Loucy (cell line): ENCODE data around the gene SLC39A3.
"Not testable (repeated sequence)": the region's sequence is repeated elsewhere in the genome, so short reads cannot be mapped to it uniquely, and the experiment has no call there.

Source experiments
- EZH2phosphoT487 ChIP-seq: fragments of 200-600 bp; IDR thresholded peaks from 2 replicates; pipeline ENCODE4 v1.6.1; 2018; ENCODE audit warnings: antibody characterized with exemption, mild to moderate bottlenecking, moderate library complexity, borderline replicate concordance
- TF ChIP-seq, protein P1 (sequence below): fragments of 200-600 bp; sonication (generic); conservative IDR thresholded peaks from 2 replicates; pipeline ENCODE4 v1.5.1; 2014; ENCODE audit warnings: mild to moderate bottlenecking, antibody characterized with exemption, low read length

DNA sequence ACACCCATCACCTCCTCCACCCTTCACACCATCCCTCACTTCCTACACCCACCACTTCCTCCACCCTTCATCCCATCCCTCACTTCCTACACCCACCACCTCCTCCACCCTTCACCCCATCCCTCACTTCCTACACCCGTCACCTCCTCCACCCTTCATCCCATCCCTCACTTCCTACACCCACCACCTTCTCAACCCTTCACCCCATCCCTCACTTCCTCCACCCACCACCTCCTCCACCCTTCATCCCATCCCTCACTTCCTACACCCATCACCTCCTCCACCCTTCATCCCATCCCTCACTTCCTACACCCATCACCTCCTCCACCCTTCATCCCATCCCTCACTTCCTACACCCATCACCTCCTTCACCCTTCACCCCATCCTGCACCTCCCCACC, 25.7 kb downstream of the SLC39A3 start:
- TF ChIP-seq, protein P1, sequence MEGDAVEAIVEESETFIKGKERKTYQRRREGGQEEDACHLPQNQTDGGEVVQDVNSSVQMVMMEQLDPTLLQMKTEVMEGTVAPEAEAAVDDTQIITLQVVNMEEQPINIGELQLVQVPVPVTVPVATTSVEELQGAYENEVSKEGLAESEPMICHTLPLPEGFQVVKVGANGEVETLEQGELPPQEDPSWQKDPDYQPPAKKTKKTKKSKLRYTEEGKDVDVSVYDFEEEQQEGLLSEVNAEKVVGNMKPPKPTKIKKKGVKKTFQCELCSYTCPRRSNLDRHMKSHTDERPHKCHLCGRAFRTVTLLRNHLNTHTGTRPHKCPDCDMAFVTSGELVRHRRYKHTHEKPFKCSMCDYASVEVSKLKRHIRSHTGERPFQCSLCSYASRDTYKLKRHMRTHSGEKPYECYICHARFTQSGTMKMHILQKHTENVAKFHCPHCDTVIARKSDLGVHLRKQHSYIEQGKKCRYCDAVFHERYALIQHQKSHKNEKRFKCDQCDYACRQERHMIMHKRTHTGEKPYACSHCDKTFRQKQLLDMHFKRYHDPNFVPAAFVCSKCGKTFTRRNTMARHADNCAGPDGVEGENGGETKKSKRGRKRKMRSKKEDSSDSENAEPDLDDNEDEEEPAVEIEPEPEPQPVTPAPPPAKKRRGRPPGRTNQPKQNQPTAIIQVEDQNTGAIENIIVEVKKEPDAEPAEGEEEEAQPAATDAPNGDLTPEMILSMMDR, result not testable (repeated sequence)
- TF ChIP-seq EZH2phosphoT487, result not testable (repeated sequence)
